GM19351 (cell line): ENCODE measurements around the gene RANBP1.

ENCODE experiments used
- ATAC-seq: cut with Tn5 transposase; IDR thresholded peaks from one replicate; pipeline ENCODE4 v1.9.1; 2021; ENCODE audit warnings: mild to moderate bottlenecking, moderate library complexity; ENCODE audit not compliant: unreplicated experiment

Gene RANBP1

GRCh38 chr22:20133930-20134549 lies 18.1 kb downstream of the RANBP1 start:
- ATAC-seq: no peak

- no peak for ATAC-seq
Measured at GRCh38 chr22:20135265-20135664, 19.4 kb downstream of the RANBP1 start.

- no peak for ATAC-seq
Measured at GRCh38 chr22:20135806-20136602, 20.1 kb downstream of the RANBP1 start.

GRCh38 chr22:20136603-20136873 lies 20.6 kb downstream of the RANBP1 start:
- ATAC-seq: no peak

DNA sequence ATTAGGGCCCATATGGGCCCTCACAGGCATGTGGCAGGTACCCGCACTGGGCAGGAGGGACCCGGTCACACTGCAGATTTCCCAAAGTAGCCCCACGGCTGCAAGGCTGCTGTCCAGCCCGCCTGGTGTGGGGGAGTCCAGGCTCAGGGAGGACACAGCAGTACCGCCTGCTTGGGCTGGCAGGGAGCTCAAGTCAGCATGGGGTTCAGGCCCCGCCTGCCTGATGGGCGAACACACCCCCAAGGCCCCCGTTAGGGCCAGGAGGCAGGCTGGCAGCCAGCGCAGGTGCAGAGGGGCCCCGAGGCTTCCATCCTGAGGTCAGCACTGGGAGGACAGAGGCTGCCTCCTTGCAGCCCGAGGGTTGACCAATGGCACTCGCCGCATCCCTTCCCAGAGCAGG lies 21.2 kb downstream of the RANBP1 start:
- no peak for ATAC-seq

GRCh38 chr22:20137671-20138416 lies 21.9 kb downstream of the RANBP1 start:
- no peak for ATAC-seq

DNA sequence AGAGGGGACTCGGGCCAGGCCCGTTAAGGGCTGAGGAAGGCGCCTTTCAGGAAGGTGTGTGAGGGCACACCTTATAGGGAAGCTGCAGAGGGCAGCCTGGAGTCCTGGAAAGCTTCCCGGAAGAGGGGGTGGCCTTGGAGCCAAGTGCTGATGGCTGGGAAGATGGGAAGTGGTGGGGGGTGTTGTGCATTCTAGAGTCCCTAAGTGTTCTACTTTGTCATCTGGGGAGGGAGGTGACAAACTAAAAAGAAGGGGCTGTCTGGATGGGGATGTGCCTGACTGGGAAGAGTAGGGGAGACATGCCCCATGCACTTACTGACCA lies 22.5 kb downstream of the RANBP1 start:
- no peak for ATAC-seq

GRCh38 chr22:20138868-20139267 lies 23.0 kb downstream of the RANBP1 start:
- ATAC-seq: no peak

- ATAC-seq: no peak
Measured at GRCh38 chr22:20139391-20140106, 23.6 kb downstream of the RANBP1 start.

GRCh38 chr22:20140107-20140445 lies 24.2 kb downstream of the RANBP1 start:
- ATAC-seq: no peak

GRCh38 chr22:20140521-20140964 lies 24.6 kb downstream of the RANBP1 start:
- ATAC-seq: no peak

- ATAC-seq: no peak
Measured at GRCh38 chr22:20141186-20142077, 25.5 kb downstream of the RANBP1 start.

GRCh38 chr22:20142711-20143621 lies 27.1 kb downstream of the RANBP1 start:
- no peak for ATAC-seq

DNA sequence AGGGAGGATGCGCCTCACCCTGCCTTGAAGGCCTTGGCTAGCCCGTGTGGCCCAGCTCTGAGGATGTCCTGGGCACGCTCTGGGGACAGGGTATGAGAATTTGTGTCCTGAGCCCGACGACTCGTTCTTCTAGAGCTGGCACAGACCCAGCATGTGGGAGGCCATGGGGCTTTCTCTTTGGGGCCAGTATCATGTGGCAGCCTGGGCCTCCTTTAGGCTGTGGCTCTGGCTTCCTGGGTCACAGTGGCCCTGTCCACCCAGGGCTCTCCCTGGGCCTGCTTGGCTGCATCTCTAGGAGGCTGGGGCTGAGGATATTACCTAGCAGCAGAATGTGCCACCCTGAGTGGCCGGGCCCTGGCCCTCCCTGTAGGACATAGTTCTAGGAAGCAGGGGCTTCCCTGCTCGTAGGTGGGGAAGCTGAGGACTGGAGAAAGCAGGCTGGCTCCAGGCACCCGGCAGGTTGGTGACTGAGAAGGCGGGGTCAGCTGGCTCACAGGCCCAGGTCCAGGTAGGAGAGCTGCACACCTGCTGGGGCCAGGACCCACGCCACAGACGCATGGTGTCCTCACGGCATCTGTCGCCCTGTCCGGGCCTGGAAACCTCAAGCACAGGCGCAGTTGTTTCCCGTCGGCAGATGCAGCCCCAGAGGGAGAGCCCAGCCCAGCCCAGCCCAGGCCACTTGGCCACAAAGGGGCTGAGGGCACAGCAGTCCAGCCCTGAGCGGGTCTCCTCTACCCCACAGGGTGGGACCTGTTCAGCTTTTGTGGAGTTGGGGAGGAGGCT lies 28.2 kb downstream of the RANBP1 start:
- ATAC-seq: no peak

GRCh38 chr22:20145206-20145831 lies 29.4 kb downstream of the RANBP1 start:
- no peak for ATAC-seq

DNA sequence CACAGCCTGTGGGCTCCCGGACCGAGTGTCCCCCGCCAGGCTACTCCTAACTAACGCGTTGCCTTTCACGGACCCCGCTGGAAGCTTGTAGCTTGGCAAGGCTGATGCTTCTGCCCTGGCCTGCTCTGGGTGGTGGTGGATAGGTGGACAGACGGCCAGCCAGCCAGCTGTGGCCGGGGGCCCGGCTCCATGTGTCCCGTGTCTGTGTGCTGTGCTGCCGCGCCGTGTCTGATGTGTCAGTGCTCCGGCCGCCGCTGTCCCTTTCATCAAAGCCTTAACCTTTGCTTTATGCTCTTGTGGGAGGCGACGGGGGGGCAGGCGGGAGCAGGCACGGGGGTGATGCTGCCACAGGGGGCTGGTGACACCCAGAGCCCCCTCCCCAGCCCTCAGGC lies 29.9 kb downstream of the RANBP1 start:
- ATAC-seq: no peak

DNA sequence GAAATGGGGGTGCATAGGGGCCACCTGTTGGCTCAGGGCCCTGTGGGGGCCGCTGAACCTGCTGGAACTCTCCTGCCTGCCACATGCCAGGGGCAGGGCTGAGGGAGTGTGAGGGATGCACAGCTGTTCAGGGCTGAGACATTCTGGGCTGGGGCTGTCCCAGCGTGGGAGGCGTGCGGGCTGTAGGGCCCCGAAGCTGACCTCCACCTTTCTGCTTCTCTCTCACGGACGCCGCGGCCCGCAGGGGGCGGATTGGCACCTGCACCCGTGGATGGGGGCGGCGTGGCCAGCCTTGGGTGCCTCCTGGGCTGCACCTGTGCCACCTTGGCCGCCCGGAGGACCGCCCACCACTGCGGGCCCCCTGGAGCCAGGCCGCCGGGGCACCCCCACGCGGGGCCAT lies 30.9 kb downstream of the RANBP1 start:
- no peak for ATAC-seq

GRCh38 chr22:20147237-20147988 lies 31.5 kb downstream of the RANBP1 start:
- no peak for ATAC-seq
